Spleen (tissue), 7 donors: ENCODE results near the gene DNAJC17.

Source experiments
- POLR2A ChIP-seq, 3 donors: fragments of 450-650 bp; IDR thresholded peaks; one replicate each; pipeline ENCODE4 v1.5.1; 2017; ENCODE audit warnings: antibody characterized with exemption in 3 of 3, mild to moderate bottlenecking in 1 of 3
- TF ChIP-seq, protein P1 (sequence below), 11 experiments: fragments of 200-600 bp in 7 of 11; fragments of 450-650 bp in 4 of 11; sonication (generic) in 4 of 11; IDR thresholded peaks in 8 of 11; conservative IDR thresholded peaks in 3 of 11; 1 replicate in 7 of 11; 2 replicates in 4 of 11; pipeline versions ENCODE4 v1.4.0 to v1.8.0; 2016 to 2021; ENCODE audit warnings: antibody characterized with exemption in 11 of 11, inconsistent platforms in 4 of 11, mild to moderate bottlenecking in 1 of 11
- donor health status: DM: no; HTN: no; CAD: no; lungs with moderate emphysema.
- donor health status: DM: no; HTN: no; CAD: no.
- donor health status: DM: no; HTN: no; CAD: no.

DNA sequence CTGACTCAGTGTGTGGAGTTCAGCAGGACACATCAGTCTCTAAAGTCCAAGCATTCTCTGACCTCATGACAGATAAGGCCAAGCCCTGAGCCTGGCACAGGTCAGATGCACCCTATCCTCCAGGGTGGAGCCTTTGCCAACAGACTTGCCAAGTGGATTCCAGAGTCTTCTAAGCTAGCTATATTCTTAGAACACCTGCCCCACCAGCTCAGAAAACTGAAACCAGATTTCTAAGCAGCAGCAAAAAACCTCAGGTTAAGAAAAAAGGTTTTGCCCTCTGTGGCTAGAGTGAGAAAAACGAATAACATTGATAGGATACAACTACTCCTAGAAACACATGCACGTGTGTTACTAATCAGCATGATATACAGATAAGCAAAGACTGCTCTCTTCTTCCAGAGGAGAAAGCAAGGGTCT lies 63.8 kb downstream of the DNAJC17 start:
- TF ChIP-seq, protein P1, sequence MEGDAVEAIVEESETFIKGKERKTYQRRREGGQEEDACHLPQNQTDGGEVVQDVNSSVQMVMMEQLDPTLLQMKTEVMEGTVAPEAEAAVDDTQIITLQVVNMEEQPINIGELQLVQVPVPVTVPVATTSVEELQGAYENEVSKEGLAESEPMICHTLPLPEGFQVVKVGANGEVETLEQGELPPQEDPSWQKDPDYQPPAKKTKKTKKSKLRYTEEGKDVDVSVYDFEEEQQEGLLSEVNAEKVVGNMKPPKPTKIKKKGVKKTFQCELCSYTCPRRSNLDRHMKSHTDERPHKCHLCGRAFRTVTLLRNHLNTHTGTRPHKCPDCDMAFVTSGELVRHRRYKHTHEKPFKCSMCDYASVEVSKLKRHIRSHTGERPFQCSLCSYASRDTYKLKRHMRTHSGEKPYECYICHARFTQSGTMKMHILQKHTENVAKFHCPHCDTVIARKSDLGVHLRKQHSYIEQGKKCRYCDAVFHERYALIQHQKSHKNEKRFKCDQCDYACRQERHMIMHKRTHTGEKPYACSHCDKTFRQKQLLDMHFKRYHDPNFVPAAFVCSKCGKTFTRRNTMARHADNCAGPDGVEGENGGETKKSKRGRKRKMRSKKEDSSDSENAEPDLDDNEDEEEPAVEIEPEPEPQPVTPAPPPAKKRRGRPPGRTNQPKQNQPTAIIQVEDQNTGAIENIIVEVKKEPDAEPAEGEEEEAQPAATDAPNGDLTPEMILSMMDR (IDR thresholded peaks at IDR 0.05 in 8 of 11, conservative IDR thresholded peaks at IDR 0.05 in 3 of 11): no peak
- no peak for TF ChIP-seq POLR2A (IDR thresholded peaks at IDR 0.05)
